ENCODE measurements around the gene MYO18B. TPM values are rescaled to one million over a fixed set of nuclear protein-coding genes. Genes with fewer than 3 reads are reported as not detected.

MYO18B gene
- polyA plus RNA-seq, 1 donor (not counting 4 experiments of a cell fraction or from before 2014, with no cell fraction given), result not detected

DNA sequence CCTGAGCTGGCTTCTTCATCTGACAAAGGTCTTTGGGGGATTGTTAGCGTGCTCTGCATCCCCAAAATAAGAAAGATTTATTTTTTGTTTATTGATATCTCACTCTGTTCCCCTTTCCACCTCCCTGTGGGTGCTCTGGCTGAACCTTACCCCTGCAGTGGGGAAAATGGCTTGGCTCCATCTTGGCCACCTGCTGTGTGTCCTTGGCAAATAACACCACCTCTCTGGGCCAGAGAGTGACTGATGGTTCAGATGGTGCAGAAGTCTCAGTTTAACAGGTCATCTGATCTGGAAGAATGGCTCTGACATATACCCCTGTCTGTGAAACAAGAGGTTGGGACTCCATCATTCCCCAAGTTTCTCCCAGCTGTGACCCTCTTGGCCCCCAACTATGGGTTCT is 157.6 kb downstream of the MYO18B start:
- Histone ChIP-seq H3K4me2 (ENCODE audit: control insufficient read depth, extremely low read depth, insufficient read depth, low read depth, low read length) (no peak overlapping the region), H3K9me3 (ENCODE audit: control insufficient read depth, low read depth, low read length) (no peaks in the 10 kb centered on the region), H3K27me3 (ENCODE audit: control insufficient read depth, extremely low read depth, insufficient read depth, low read length) (no peaks in the 10 kb centered on the region), H3K4me1 (ENCODE audit: control insufficient read depth, extremely low read depth, insufficient read depth, low read length) (no peaks in the 10 kb centered on the region), H3K9ac (ENCODE audit: control insufficient read depth, extremely low read depth, insufficient read depth, low read length) (no peak overlapping the region), H3K36me3 (ENCODE audit: control insufficient read depth in 2 of 2, extremely low read depth in 1 of 2, insufficient read depth in 2 of 2, low read length in 2 of 2) (no peaks in the 10 kb centered on the region), H3K79me2 (ENCODE audit: control insufficient read depth, insufficient read depth, low read length) (no peaks in the 10 kb centered on the region), H3K27ac (ENCODE audit: control insufficient read depth, insufficient read depth, low read length) (no peak overlapping the region), H3K4me3 (ENCODE audit: control insufficient read depth in 2 of 3, extremely low read depth in 1 of 3, insufficient read depth in 2 of 3, low read depth in 1 of 3, low read length in 3 of 3) (no peak overlapping the region), H3K9me1 (ENCODE audit: control insufficient read depth, extremely low read depth, insufficient read depth, low read length) (no peaks in the 10 kb centered on the region), H2AFZ (ENCODE audit: control insufficient read depth, low read length) (no peak overlapping the region), H4K20me1 (ENCODE audit: control insufficient read depth, extremely low read depth, insufficient read depth, low read length) (no peaks in the 10 kb centered on the region)
- dilution Hi-C loops (cut with MboI; ENCODE audit: extremely low pct_ligation_motif_present, low sequenced_read_pairs), result no loop called here
- DNase-seq (ENCODE audit: low read depth, low spot score), result no peak
- FAIRE-seq, result no peak
- TF ChIP-seq EZH2 (IDR thresholded peaks at IDR 0.05; ENCODE audit: low read length), result no peak
- TF ChIP-seq, protein P1, sequence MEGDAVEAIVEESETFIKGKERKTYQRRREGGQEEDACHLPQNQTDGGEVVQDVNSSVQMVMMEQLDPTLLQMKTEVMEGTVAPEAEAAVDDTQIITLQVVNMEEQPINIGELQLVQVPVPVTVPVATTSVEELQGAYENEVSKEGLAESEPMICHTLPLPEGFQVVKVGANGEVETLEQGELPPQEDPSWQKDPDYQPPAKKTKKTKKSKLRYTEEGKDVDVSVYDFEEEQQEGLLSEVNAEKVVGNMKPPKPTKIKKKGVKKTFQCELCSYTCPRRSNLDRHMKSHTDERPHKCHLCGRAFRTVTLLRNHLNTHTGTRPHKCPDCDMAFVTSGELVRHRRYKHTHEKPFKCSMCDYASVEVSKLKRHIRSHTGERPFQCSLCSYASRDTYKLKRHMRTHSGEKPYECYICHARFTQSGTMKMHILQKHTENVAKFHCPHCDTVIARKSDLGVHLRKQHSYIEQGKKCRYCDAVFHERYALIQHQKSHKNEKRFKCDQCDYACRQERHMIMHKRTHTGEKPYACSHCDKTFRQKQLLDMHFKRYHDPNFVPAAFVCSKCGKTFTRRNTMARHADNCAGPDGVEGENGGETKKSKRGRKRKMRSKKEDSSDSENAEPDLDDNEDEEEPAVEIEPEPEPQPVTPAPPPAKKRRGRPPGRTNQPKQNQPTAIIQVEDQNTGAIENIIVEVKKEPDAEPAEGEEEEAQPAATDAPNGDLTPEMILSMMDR (optimal IDR thresholded peaks at IDR 0.05 in 1 of 3, IDR thresholded peaks at IDR 0.05 in 1 of 3, conservative IDR thresholded peaks at IDR 0.05 in 1 of 3; ENCODE audit: extremely low read depth in 1 of 3, insufficient read depth in 2 of 3, low read length in 3 of 3), result no peak

DNA sequence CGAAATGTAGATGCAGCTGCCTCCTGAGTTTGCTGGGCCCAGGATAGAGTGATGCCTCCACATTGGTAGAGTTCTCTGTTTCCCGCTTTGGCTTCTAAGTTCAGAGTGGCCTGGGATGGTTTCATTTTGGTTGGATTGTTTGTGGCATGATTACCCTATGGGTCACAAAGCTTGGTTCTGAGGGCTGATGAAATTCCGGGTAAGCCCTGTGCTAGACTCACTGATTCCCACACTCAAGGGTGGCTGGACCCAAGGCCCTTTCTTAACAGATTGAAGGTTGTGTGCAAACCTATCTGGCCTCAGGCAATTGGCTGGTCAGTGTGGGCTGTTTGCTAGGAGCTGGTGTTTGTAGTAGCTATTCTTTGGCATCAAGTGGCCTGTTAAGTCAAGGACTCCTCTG is 158.4 kb downstream of the MYO18B start:
- no peak for DNase-seq (ENCODE audit: low read depth, low spot score)
- no peaks in the 10 kb centered on the region for H3K4me1 ChIP-seq (ENCODE audit: control insufficient read depth, extremely low read depth, insufficient read depth, low read length)
- no peaks in the 10 kb centered on the region for H3K9me3 ChIP-seq (ENCODE audit: control insufficient read depth, low read depth, low read length)
- no peak overlapping the region for H2AFZ ChIP-seq (ENCODE audit: control insufficient read depth, low read length)
- dilution Hi-C loops (cut with MboI; ENCODE audit: extremely low pct_ligation_motif_present, low sequenced_read_pairs), result no loop called here
- H3K79me2 ChIP-seq (ENCODE audit: control insufficient read depth, insufficient read depth, low read length), result no peaks in the 10 kb centered on the region
- H4K20me1 ChIP-seq (ENCODE audit: control insufficient read depth, extremely low read depth, insufficient read depth, low read length), result no peaks in the 10 kb centered on the region
- H3K27ac ChIP-seq (ENCODE audit: control insufficient read depth, insufficient read depth, low read length), result no peak overlapping the region
- H3K4me3 ChIP-seq (ENCODE audit: control insufficient read depth in 2 of 3, extremely low read depth in 1 of 3, insufficient read depth in 2 of 3, low read depth in 1 of 3, low read length in 3 of 3), result no peak overlapping the region
- no peaks in the 10 kb centered on the region for H3K9me1 ChIP-seq (ENCODE audit: control insufficient read depth, extremely low read depth, insufficient read depth, low read length)
- no peaks in the 10 kb centered on the region for H3K36me3 ChIP-seq (ENCODE audit: control insufficient read depth in 2 of 2, extremely low read depth in 1 of 2, insufficient read depth in 2 of 2, low read length in 2 of 2)
- H3K9ac ChIP-seq (ENCODE audit: control insufficient read depth, extremely low read depth, insufficient read depth, low read length), result no peak overlapping the region
- H3K4me2 ChIP-seq (ENCODE audit: control insufficient read depth, extremely low read depth, insufficient read depth, low read depth, low read length), result no peak overlapping the region
- no peak for TF ChIP-seq EZH2 (IDR thresholded peaks at IDR 0.05; ENCODE audit: low read length)
- TF ChIP-seq, protein P1 (optimal IDR thresholded peaks at IDR 0.05 in 1 of 3, IDR thresholded peaks at IDR 0.05 in 1 of 3, conservative IDR thresholded peaks at IDR 0.05 in 1 of 3; ENCODE audit: extremely low read depth in 1 of 3, insufficient read depth in 2 of 3, low read length in 3 of 3), result no peak
- no peaks in the 10 kb centered on the region for H3K27me3 ChIP-seq (ENCODE audit: control insufficient read depth, extremely low read depth, insufficient read depth, low read length)
- no peak for FAIRE-seq

Data from keratinocyte (primary cell).